C4-2B (cell line): ENCODE data around the gene IRF9.

Source experiments
- CTCF ChIP-seq: fragments of 450-650 bp; conservative IDR thresholded peaks from 2 replicates; pipeline ENCODE4 v1.5.1; 2017; ENCODE audit warnings: mild to moderate bottlenecking
- ZFX ChIP-seq: fragments of 450-650 bp; IDR thresholded peaks from 2 replicates; pipeline ENCODE4 v1.6.1; 2017

GRCh38 chr14:24178399-24179178 lies 17.5 kb downstream of the IRF9 start:
- TF ChIP-seq CTCF (no peak), ZFX (no peak)
